Neuronal stem cell (in vitro differentiated cells): ENCODE measurements around the gene SEZ6L2.

ENCODE experiments used
- DNase-seq: peaks from one replicate; pipeline ENCODE4 v3.0.0-alpha.2; 2013; ENCODE audit warnings: low spot score
- H2AFZ ChIP-seq: one replicate; pipeline ENCODE4 v1.6.1; 2013; ENCODE audit warnings: mild to moderate bottlenecking, low read length, inconsistent platforms
- H2AK5ac ChIP-seq: 2 replicates; pipeline ENCODE4 v1.6.1; 2013; ENCODE audit warnings: low read depth, mild to moderate bottlenecking, inconsistent platforms, low read length, moderate library complexity, mixed read lengths
- H2BK120ac ChIP-seq: 2 replicates; pipeline ENCODE4 v1.6.1; 2013; ENCODE audit warnings: low read depth, mild to moderate bottlenecking, inconsistent platforms, low read length, moderate library complexity, mixed read lengths
- H2BK12ac ChIP-seq: one replicate; pipeline ENCODE4 v1.6.1; 2013; ENCODE audit warnings: low read length, inconsistent platforms
- H2BK15ac ChIP-seq: 2 replicates; pipeline ENCODE4 v1.6.1; 2013; ENCODE audit warnings: mild to moderate bottlenecking, low read length, inconsistent platforms, mixed read lengths
- H2BK5ac ChIP-seq: one replicate; pipeline ENCODE4 v1.6.1; 2013; ENCODE audit warnings: inconsistent platforms, mild to moderate bottlenecking, low read length, moderate library complexity
- H3K14ac ChIP-seq: one replicate; pipeline ENCODE4 v1.6.1; 2013; ENCODE audit warnings: low read length, inconsistent platforms
- H3K18ac ChIP-seq: 2 replicates; pipeline ENCODE4 v1.6.1; 2013; ENCODE audit warnings: low read length, inconsistent platforms
- H3K23ac ChIP-seq: 2 replicates; pipeline ENCODE4 v1.6.1; 2013; ENCODE audit warnings: low read depth, mild to moderate bottlenecking, mixed read lengths, low read length, inconsistent platforms; ENCODE audit not compliant: poor library complexity
- H3K27ac ChIP-seq: replicated peaks from 3 replicates; pipeline ENCODE4 v1.5.1; 2013; ENCODE audit warnings: low read length, inconsistent platforms
- H3K27me3 ChIP-seq, 3 experiments: 2 replicates each; pipeline ENCODE4 v1.6.1; 2013; ENCODE audit warnings: low read length in 3 of 3, mild to moderate bottlenecking in 2 of 3, inconsistent platforms in 1 of 3, low read depth in 1 of 3, mixed read lengths in 1 of 3, moderate library complexity in 1 of 3; ENCODE audit not compliant: control insufficient read depth in 3 of 3, insufficient read depth in 3 of 3
- H3K36me3 ChIP-seq, 2 donors: replicated peaks in 1 of 2; 2 replicates each; pipeline ENCODE4 v1.6.1; 2013; ENCODE audit warnings: low read length in 2 of 2; ENCODE audit not compliant: control insufficient read depth in 2 of 2, insufficient read depth in 2 of 2
- H3K4ac ChIP-seq: 2 replicates; pipeline ENCODE4 v1.6.1; 2013; ENCODE audit warnings: inconsistent platforms, mild to moderate bottlenecking, low read length, moderate library complexity
- H3K4me1 ChIP-seq, 2 donors: 1 replicate in 1 of 2; 2 replicates in 1 of 2; pipeline ENCODE4 v1.6.1; 2013; ENCODE audit warnings: low read length in 2 of 2, low read depth in 1 of 2; ENCODE audit not compliant: control insufficient read depth in 2 of 2, insufficient read depth in 1 of 2
- H3K4me2 ChIP-seq: one replicate; pipeline ENCODE4 v1.6.1; 2013; ENCODE audit warnings: mild to moderate bottlenecking, low read length, inconsistent platforms; ENCODE audit not compliant: insufficient read depth, poor library complexity, severe bottlenecking
- H3K4me3 ChIP-seq, 2 donors: 2 replicates each; pipeline ENCODE4 v1.5.1; 2013; ENCODE audit warnings: low read length in 2 of 2, mild to moderate bottlenecking in 2 of 2, inconsistent platforms in 1 of 2, moderate library complexity in 1 of 2
- H3K79me1 ChIP-seq: one replicate; pipeline ENCODE4 v1.6.1; 2013; ENCODE audit warnings: low read depth, mild to moderate bottlenecking, inconsistent platforms, low read length, moderate library complexity
- H3K9ac ChIP-seq: one replicate; pipeline ENCODE4 v1.6.1; 2013; ENCODE audit warnings: mild to moderate bottlenecking, low read depth, low read length, inconsistent platforms; ENCODE audit not compliant: poor library complexity
- H3K9me3 ChIP-seq, 2 donors: replicated peaks in 1 of 2; 2 replicates each; pipeline versions ENCODE3 to v1.6.1; 2013; ENCODE audit warnings: low read length in 2 of 2, mild to moderate bottlenecking in 2 of 2, inconsistent platforms in 1 of 2, low read depth in 1 of 2, mixed read lengths in 1 of 2, moderate library complexity in 1 of 2; ENCODE audit not compliant: control insufficient read depth in 2 of 2, insufficient read depth in 1 of 2
- H4K8ac ChIP-seq: one replicate; pipeline ENCODE4 v1.6.1; 2013; ENCODE audit warnings: low read depth, mild to moderate bottlenecking, inconsistent platforms, low read length, moderate library complexity
- H4K91ac ChIP-seq: one replicate; pipeline ENCODE4 v1.6.1; 2013; ENCODE audit warnings: low read length, low read depth, mild to moderate bottlenecking, inconsistent platforms; ENCODE audit not compliant: poor library complexity
- WGBS, 2 donors: extraction: QIAGEN DNeasy Blood & Tissue Kit; methylation state at CpG; one replicate each; pipeline ENCODE4 v1.1.7; 2013; ENCODE audit warnings: missing lambda C conversion rate in 2 of 2, mixed read lengths in 1 of 2; ENCODE audit not compliant: insufficient read length in 2 of 2, insufficient replicate concordance in 1 of 2; ENCODE audit errors: extremely low coverage in 2 of 2; 5-methylcytosine and 5-hydroxymethylcytosine counted together

The SEZ6L2 gene

DNA sequence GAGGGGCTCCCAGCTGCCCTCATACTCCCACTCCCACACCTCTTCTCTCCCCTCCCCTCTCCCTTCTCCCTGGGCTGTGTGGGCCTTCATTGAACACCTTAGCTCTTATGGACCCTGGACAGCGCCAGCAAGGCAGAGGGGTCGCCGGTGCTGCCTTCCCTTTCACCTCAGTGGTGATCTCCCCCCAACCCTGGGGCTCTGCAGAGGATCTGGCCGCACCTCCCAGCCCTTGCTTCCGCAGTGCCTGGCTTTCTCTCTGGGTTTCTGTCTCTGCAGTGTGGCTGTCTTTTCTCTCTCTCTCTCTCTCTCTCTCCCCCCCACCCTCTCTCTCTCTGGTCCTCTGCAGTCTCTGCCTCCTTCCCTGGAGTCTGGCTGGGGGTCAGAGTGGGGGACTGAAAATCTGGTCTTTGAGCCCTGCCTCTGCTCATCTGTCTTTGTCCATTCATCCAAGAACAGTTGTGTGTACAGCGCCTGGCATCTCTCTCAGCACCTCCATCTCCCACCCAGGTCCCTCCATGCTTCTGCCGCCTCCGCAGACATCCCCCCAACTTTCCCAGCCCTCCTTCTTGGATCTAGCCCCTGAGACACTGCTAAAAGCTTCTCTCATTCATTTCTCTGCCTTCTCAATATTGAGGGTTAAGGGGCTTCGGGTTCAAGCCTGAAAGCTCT, 1.1 kb downstream of the SEZ6L2 start:
- H4K91ac ChIP-seq: no peak overlapping the region
- H3K14ac ChIP-seq: no peak overlapping the region
- no peaks in the 10 kb centered on the region for H3K9me3 ChIP-seq
- H4K8ac ChIP-seq: peak overlapping the region; percentile 43
- H3K27ac ChIP-seq: no peak overlapping the region
- H3K36me3 ChIP-seq: no peaks in the 10 kb centered on the region
- peak overlapping the region; percentile 59 to 84 for H3K4me3 ChIP-seq
- H2BK120ac ChIP-seq: no peak overlapping the region
- H2AK5ac ChIP-seq: no peak overlapping the region
- no peak overlapping the region for H3K23ac ChIP-seq
- WGBS, 2 donors: no CpG with 5 or more reads among the region's 9 CpGs
- peaks cover 15 to 18% of the 10 kb centered on the region in 2 donors for H3K4me1 ChIP-seq
- peak overlapping the region; percentile 96 for H2AFZ ChIP-seq
- H3K9ac ChIP-seq: peak overlapping the region; percentile 4
- H3K4ac ChIP-seq: no peak overlapping the region
- H3K4me2 ChIP-seq: peak overlapping the region; percentile 89
- no peak overlapping the region for H2BK15ac ChIP-seq
- no peak overlapping the region for H2BK12ac ChIP-seq
- no peak overlapping the region for H3K18ac ChIP-seq
- H3K27me3 ChIP-seq: peaks cover 0 to 23% (median 4%) of the 10 kb centered on the region in 3 experiments
- no peaks in the 10 kb centered on the region for H3K79me1 ChIP-seq
- no peak for DNase-seq
- H2BK5ac ChIP-seq: peak overlapping the region; percentile 53

DNA sequence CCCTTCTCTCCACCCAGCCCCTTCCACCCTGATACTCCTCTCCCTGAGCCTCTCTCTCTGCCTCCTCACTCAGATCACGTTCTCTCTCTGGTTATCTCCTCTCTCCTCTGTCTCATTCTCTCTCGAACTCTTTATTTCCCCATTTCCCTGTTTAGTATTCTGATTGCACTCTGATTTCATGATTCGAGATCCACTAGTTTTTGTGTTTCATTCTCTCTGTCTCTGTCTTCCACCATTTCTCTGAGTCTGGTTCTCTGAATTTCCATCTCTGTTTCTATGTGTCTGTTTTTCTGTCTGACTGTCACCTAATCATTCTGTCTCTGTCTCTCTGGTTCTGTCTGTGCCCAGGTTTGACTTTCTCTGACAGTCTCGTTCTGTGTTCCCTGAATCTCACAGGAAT, 2.0 kb downstream of the SEZ6L2 start:
- Histone ChIP-seq H2BK12ac (no peak overlapping the region), H3K14ac (no peak overlapping the region), H4K91ac (no peak overlapping the region), H3K9me3 (no peaks in the 10 kb centered on the region), H3K36me3 (no peaks in the 10 kb centered on the region), H3K27me3 (peaks cover 0 to 23% (median 4%) of the 10 kb centered on the region in 3 experiments), H3K9ac (no peak overlapping the region), H3K18ac (no peak overlapping the region), H2AFZ (no peak overlapping the region), H2BK5ac (no peak overlapping the region), H3K79me1 (no peaks in the 10 kb centered on the region), H3K4me3 (no peak overlapping the region), H2BK15ac (no peak overlapping the region), H3K4me1 (peaks cover 16 to 18% of the 10 kb centered on the region in 2 donors), H2BK120ac (no peak overlapping the region), H3K23ac (no peak overlapping the region), H3K4ac (no peak overlapping the region), H4K8ac (no peak overlapping the region), H2AK5ac (no peak overlapping the region), H3K4me2 (no peak overlapping the region), H3K27ac (no peak overlapping the region)
- no peak for DNase-seq
- WGBS, 2 donors: no CpG with 5 or more reads among the region's 4 CpGs

GRCh38 chr16:29896841-29897240, 2.5 kb downstream of the SEZ6L2 start:
- no peak overlapping the region for H3K18ac ChIP-seq
- H4K91ac ChIP-seq: no peak overlapping the region
- DNase-seq: no peak
- H3K9me3 ChIP-seq: no peaks in the 10 kb centered on the region
- WGBS, 2 donors: no CpG with 5 or more reads among the region's 15 CpGs
- no peak overlapping the region for H3K4ac ChIP-seq
- H3K36me3 ChIP-seq: no peaks in the 10 kb centered on the region
- H3K79me1 ChIP-seq: no peaks in the 10 kb centered on the region
- H3K27me3 ChIP-seq: peaks cover 0 to 21% (median 4%) of the 10 kb centered on the region in 3 experiments
- no peak overlapping the region for H2BK15ac ChIP-seq
- no peak overlapping the region for H2AK5ac ChIP-seq
- no peak overlapping the region for H3K14ac ChIP-seq
- no peak overlapping the region for H3K4me3 ChIP-seq
- H3K4me2 ChIP-seq: no peak overlapping the region
- H3K9ac ChIP-seq: no peak overlapping the region
- no peak overlapping the region for H3K23ac ChIP-seq
- no peak overlapping the region for H2BK5ac ChIP-seq
- H4K8ac ChIP-seq: no peak overlapping the region
- peaks cover 18% of the 10 kb centered on the region in 2 donors for H3K4me1 ChIP-seq
- H2AFZ ChIP-seq: no peak overlapping the region
- no peak overlapping the region for H2BK12ac ChIP-seq
- no peak overlapping the region for H2BK120ac ChIP-seq
- no peak overlapping the region for H3K27ac ChIP-seq

GRCh38 chr16:29894352-29894751, 5.0 kb downstream of the SEZ6L2 start:
- Histone ChIP-seq H3K79me1 (no peaks in the 10 kb centered on the region), H2BK5ac (no peak overlapping the region), H3K9ac (no peak overlapping the region), H2BK12ac (no peak overlapping the region), H3K4me3 (no peak overlapping the region), H3K4me2 (no peak overlapping the region), H2BK15ac (no peak overlapping the region), H2BK120ac (no peak overlapping the region), H3K4me1 (peaks cover 12 to 15% of the 10 kb centered on the region in 2 donors), H3K27ac (no peak overlapping the region), H3K4ac (no peak overlapping the region), H3K36me3 (no peaks in the 10 kb centered on the region), H2AFZ (no peak overlapping the region), H2AK5ac (no peak overlapping the region), H4K8ac (no peak overlapping the region), H4K91ac (no peak overlapping the region), H3K18ac (no peak overlapping the region), H3K14ac (no peak overlapping the region), H3K9me3 (no peaks in the 10 kb centered on the region), H3K23ac (no peak overlapping the region), H3K27me3 (peaks cover 0 to 7% (median 1%) of the 10 kb centered on the region in 3 experiments)
- DNase-seq: no peak
- WGBS, 2 donors: no CpG with 5 or more reads among the region's 4 CpGs
